GM18873 (cell line): ENCODE results near the gene RPUSD3.
"Not testable (repeated sequence)": the region's sequence is repeated elsewhere in the genome, so short reads cannot be mapped to it uniquely, and the experiment has no call there.

ENCODE experiments used
- ATAC-seq: cut with Tn5 transposase; IDR thresholded peaks from one replicate; pipeline ENCODE4 v1.9.1; 2021; ENCODE audit warnings: mild to moderate bottlenecking, moderate library complexity, moderate number of reproducible peaks; ENCODE audit not compliant: unreplicated experiment, low FRiP score

The RPUSD3 gene

DNA sequence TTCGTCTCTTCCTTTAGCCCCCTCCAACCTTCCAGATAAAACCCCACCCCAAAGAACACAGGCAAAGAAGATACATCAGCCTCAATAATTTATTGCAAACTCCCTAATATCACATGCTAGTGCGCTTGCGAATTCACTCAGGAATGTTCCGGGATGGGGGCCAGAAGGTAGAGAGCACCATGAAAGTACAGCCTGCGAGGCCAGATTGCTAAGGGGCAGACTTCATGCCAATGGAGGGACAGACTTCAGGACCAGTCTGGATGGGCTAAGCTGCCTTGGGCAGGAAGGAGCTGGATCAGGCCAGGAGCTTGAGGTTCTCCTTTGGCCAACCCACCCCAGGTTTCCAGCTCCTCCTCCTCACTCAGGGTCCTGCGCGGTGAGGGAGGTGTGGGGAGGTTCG is 22.8 kb upstream of the RPUSD3 start:
- no peak for ATAC-seq

- not testable (repeated sequence) for ATAC-seq
Observed at GRCh38 chr3:9865125-9865637, 21.4 kb upstream of the RPUSD3 start.

DNA sequence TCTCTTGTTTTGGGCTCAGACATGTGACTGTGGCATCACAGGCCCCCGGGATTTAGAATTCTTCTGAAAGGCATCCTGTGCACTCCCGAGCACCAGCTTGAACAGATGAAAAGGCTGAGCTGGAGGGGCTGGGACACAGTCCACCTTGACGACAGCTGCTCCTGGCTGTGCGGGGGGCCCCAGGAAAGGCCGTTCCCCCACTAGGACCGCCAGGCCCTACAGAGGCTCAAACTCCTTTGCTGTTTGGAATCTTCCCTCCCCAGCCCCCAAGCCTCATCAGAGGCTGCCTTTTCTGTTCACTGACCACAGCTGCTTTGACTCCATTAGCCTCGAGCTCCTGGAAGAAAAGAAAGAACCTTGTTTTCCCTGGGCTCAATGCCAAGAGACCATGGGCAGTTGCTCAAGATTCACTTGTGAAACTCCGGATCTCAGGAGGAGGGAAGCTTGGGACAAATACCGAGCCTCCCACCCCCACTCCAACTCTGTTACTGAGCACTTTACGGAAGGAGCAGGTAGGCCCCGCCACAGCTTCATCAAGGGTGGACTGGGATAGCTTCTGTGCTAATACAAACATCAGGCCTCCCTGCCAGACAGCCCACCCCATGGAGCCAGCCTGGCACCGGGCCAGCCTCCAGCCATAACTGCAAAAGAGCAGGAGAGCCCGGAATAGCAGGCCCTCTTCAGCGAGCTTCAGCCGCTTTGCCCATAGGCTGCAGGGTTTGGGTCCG is 20.6 kb upstream of the RPUSD3 start:
- ATAC-seq: no peak

- ATAC-seq: no peak
Observed at GRCh38 chr3:9863058-9863772, 19.4 kb upstream of the RPUSD3 start.

GRCh38 chr3:9862391-9863057 is 18.7 kb upstream of the RPUSD3 start:
- ATAC-seq: no peak

GRCh38 chr3:9861626-9862130 is 17.9 kb upstream of the RPUSD3 start:
- ATAC-seq: no peak

GRCh38 chr3:9861201-9861600 is 17.4 kb upstream of the RPUSD3 start:
- no peak for ATAC-seq

- ATAC-seq: no peak
Observed at GRCh38 chr3:9859530-9860025, 15.8 kb upstream of the RPUSD3 start.

DNA sequence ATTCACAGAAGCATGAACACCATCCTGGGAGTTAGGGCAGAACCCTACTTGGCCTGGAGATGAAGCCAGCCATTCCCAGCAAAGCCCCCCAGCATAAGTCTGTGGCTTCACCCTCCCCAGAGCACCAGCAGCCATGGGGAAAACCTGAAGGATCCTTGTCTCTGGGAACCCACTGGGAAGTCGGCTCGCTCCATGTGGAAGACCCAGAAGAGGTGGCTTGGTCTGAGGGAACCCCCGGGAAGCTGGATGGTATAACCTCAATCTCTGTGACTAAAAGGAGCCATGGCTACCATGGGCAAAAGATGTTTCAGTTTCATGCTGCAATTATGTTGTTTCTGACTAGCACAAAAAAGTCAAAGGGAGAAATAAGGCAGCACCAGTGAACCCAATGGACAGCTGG is 11.8 kb upstream of the RPUSD3 start:
- no peak for ATAC-seq

DNA sequence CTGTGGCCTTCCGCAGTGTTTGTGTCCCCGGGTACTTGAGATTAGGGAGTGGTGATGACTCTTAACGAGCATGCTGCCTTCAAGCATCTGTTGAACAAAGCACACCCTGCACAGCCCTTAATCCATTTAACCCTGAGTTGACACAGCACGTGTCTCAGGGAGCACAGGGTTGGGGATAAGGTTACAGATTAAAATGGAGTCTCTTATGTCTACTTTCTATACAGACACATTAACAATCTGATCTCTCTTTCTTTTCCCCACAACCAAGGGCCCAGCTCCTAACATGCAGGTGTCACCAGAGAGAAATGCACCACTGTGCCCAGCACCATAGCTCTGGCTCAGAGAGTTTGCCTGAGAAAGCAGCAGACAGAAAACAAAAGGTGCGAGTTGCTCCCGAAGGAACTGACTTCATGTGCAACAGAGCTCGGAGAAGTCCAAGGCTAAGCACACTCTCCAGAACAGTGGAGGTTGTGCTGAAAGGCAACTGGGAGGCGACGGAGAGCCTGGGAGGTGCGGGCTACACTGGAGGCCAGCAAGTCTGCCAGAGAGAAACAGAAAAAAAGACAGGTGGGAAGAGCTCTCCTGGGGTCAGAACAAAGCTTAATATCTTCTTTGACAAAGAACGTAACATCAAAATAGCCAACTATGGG is 10.6 kb upstream of the RPUSD3 start:
- not testable (repeated sequence) for ATAC-seq

DNA sequence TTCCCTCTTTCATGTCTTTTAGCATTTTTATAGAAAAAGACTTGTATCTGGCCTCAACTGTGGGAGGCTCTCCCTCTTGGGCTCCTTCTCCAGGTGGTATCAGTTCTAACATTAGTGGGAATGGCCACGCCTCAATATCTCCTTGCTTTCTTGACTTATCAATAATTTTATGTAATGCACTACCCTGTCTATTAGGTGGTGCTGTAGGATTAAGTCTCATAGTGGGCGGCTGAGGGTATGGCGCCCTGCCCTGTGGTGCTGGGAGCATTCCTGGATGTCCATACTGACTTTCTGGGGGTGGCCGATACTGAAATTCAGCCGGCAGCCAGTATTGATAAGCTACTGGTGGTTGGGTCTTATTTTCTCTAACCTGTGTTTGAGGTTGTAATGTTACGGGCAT is 8.7 kb upstream of the RPUSD3 start:
- no peak for ATAC-seq

GRCh38 chr3:9851926-9852325 is 8.1 kb upstream of the RPUSD3 start:
- not testable (repeated sequence) for ATAC-seq

GRCh38 chr3:9851383-9851782 is 7.6 kb upstream of the RPUSD3 start:
- not testable (repeated sequence) for ATAC-seq

DNA sequence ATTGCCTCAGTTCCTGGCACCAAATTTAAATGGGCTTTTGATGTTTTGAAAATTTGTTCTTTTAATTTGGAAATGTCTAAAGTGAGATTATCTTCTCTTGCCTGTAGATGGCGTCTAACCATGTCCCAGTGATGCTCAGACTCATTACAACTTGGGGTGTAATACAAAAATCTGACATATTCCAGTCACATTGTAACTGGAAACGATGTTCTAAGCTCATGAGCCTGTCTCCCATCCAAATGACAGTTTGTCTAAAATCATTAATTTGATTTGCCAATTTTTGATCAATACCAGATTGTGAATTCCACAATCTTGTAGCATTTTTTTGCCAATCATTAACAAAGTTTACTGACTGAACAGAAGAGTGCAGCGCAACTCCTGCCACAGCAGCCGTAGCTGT is 5.1 kb upstream of the RPUSD3 start:
- not testable (repeated sequence) for ATAC-seq

GRCh38 chr3:9847870-9848269 is 4.1 kb upstream of the RPUSD3 start:
- not testable (repeated sequence) for ATAC-seq

- no peak for ATAC-seq
Observed at GRCh38 chr3:9846931-9847488, 3.2 kb upstream of the RPUSD3 start.

- ATAC-seq: no peak
Observed at GRCh38 chr3:9846231-9846630, 2.4 kb upstream of the RPUSD3 start.

DNA sequence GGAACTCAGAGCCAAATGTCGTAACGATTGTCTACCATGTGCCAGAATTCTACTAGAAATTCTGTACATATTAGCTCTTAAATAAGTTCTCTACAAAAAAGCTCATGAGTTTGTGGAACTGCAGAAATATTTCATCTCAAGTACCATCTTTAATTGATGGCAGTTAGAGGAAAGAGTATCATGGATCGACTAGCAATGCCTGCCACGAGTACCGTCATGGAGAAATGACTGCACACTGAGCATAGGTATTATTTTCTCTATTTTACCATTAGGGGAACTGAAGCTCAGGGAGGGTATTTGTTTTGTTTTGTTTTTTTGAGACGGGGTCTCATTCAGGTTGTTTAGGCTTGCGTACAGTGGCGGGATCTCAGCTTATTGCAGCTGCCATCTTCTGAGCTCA is 2.8 kb downstream of the RPUSD3 start:
- no peak for ATAC-seq

DNA sequence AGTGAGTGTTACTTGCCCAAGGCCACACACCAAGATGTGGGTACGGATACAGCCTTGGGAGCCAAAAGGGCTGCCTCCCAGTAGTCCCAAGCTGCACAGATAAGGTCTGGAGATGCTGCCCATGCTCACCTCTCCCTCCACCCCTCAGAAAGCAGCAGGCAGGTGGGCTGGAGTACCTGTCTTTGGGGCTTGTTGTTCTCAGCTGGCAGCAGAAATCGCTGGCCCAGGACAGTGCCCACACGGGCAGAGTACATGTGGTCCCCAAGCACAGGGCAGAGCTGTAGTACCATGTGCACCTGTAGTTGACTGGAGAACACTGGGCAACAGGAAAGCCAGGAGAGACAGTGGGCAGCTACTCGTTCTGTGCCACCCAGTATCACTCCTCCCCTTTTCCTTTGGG is 5.0 kb downstream of the RPUSD3 start:
- ATAC-seq: no peak
